DMS114 treated with DMSO at 0.1 percent for 48 hours (cell line): ENCODE data around the gene IMMP1L.

Experiments used
- DNase-seq: peaks from one replicate; lab custom pipeline; 2025; ENCODE audit not compliant: unreplicated experiment; lab: John Stamatoyannopoulos, UW

The IMMP1L gene

DNA sequence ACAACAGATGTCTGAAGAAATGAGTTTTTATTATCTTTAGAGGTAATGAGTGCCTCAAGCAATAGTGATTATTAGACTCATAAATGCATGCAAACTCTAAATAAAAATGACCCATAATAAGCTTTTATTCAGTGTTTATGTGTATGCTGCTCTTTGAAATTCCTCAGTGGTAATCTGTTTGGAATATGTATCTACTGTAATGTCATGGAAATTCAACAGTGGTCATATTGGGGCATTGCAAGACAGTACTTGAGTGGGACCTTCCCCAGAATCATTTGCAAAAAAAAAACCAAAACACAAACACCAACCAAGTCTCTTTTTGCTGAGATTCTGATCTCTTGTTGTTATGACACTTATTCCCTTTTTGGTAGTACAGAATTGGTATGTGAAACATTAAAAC lies 104.8 kb downstream of the IMMP1L start:
- no peak for DNase-seq

DNA sequence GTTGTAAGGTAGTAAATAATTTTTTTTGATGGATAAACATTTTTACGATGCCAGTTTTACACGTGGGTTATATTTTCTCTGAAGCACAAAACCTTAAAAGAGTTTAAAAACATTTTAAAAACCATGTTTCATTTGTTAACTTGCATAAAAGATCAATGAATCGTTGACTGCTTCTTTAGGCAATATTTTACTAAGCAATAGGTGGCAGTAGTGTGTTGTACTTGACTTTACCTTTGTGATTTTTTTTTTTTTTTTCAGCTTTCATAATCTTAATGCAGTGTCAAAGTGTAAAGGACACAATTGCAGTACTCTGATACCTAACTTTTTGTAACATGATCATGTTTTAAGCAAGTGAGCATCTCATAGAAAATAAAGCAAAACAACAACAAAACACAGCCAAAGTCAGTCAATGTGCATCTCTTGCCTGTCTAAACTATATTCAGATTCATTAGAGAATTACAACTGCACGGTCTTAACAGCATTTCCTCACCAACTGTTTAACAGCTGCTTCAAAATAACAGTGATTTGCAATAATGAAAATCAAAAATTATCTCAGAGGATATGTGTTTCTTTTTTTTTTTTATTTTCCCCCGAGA lies 112.1 kb downstream of the IMMP1L start:
- DNase-seq: peak; percentile 87

DNA sequence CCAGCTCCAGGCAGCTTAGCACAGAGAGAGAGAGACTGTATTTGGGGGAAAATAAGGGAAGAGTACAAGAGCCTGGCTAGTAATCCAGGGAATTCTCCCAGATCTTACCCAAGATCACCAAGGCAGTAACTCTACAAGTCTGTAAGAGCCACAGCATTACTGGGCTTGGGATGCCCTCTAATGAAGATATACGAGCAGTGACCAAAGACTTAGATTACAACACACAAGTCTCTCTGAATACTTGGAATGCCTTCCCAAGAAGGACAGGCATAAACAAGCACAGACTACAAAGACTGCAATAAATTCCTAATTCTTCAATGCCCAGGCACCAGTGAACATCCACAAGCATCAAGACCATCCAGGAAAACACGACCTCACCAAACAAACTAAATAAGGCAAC lies 122.0 kb downstream of the IMMP1L start:
- no peak for DNase-seq

DNA sequence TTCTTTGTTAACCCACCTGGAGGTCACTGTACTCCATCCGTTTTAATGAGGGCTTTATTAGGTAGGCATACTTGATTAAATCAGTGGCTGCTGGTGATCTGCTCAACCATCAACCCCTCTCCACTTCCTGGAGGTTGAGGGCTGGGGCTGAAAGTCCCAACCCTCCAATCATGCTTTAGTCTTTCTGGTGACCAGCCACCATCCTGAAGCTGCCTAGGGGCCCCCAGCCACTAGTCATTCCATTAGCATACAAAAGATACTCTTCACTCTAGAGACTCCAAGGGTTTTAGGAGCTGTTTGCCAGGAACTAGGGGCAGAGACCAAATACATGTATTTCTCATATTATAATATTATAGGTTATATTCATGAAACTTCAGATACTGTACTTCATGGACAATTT lies 126.3 kb downstream of the IMMP1L start:
- DNase-seq: no peak
